ENCODE data around the gene PCDH9.

DNA sequence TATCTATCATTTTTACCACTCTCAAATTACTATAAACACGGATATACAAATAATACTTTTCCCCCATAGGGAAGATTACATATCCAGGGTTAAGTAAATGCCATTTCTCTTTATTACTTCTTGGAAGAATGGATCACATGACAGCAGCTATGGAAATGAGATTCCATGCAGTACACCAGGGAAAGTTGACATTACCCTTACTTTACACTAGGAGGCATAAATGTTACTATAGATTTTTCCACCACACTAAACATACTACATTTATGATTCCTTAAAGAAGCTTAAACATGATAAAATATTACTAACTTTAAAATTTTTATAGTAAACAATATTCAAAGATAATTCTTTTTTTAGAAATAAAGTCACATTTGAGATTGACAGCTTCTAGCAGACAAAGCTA lies 611.4 kb downstream of the PCDH9 start:
- no peak for TF ChIP-seq POLR2AphosphoS5 (IDR thresholded peaks at IDR 0.05; ENCODE audit: low read depth, low read length)
- TF ChIP-seq, protein P1, sequence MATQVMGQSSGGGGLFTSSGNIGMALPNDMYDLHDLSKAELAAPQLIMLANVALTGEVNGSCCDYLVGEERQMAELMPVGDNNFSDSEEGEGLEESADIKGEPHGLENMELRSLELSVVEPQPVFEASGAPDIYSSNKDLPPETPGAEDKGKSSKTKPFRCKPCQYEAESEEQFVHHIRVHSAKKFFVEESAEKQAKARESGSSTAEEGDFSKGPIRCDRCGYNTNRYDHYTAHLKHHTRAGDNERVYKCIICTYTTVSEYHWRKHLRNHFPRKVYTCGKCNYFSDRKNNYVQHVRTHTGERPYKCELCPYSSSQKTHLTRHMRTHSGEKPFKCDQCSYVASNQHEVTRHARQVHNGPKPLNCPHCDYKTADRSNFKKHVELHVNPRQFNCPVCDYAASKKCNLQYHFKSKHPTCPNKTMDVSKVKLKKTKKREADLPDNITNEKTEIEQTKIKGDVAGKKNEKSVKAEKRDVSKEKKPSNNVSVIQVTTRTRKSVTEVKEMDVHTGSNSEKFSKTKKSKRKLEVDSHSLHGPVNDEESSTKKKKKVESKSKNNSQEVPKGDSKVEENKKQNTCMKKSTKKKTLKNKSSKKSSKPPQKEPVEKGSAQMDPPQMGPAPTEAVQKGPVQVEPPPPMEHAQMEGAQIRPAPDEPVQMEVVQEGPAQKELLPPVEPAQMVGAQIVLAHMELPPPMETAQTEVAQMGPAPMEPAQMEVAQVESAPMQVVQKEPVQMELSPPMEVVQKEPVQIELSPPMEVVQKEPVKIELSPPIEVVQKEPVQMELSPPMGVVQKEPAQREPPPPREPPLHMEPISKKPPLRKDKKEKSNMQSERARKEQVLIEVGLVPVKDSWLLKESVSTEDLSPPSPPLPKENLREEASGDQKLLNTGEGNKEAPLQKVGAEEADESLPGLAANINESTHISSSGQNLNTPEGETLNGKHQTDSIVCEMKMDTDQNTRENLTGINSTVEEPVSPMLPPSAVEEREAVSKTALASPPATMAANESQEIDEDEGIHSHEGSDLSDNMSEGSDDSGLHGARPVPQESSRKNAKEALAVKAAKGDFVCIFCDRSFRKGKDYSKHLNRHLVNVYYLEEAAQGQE (IDR thresholded peaks at IDR 0.05; ENCODE audit: insufficient read depth in 1 of 2, low read depth in 2 of 2, low read length in 2 of 2) = no peak
